HG02870 (cell line): ENCODE results near the gene CYP20A1.
A peak's percentile ranks its signal among the peaks of the same experiment; 100 is the strongest.
"Not testable (repeated sequence)": the region's sequence is repeated elsewhere in the genome, so short reads cannot be mapped to it uniquely, and the experiment has no call there.

ENCODE experiments used
- ATAC-seq: cut with Tn5 transposase; IDR thresholded peaks from one replicate; pipeline ENCODE4 v1.9.1; 2021; ENCODE audit warnings: mild to moderate bottlenecking, moderate library complexity; ENCODE audit not compliant: unreplicated experiment

The CYP20A1 gene

GRCh38 chr2:203280428-203281064 lies 41.7 kb downstream of the CYP20A1 start:
- no peak for ATAC-seq

GRCh38 chr2:203282101-203282500 lies 43.3 kb downstream of the CYP20A1 start:
- ATAC-seq, result no peak

GRCh38 chr2:203286532-203286931 lies 47.7 kb downstream of the CYP20A1 start:
- no peak for ATAC-seq

- no peak for ATAC-seq
These were observed 62.8 kb downstream of the CYP20A1 start for GRCh38 chr2:203301667-203302066.

- ATAC-seq, result not testable (repeated sequence)
These were observed 63.8 kb downstream of the CYP20A1 start for GRCh38 chr2:203302586-203302985.

GRCh38 chr2:203310688-203311436 lies 72.0 kb downstream of the CYP20A1 start:
- no peak for ATAC-seq

- ATAC-seq, result no peak
These were observed 87.5 kb downstream of the CYP20A1 start for GRCh38 chr2:203326356-203326755.

GRCh38 chr2:203327582-203327900 lies 88.7 kb downstream of the CYP20A1 start:
- no peak for ATAC-seq

GRCh38 chr2:203327901-203328759 lies 89.3 kb downstream of the CYP20A1 start, which contains the start of gene ABI2:
TSS of gene ABI2 (plus strand) at chr2:203328394. CDS start at chr2:203328515, 121 bp downstream.
- ATAC-seq, result peak; percentile 53

- ATAC-seq, result peak; percentile 61
These were observed 90.1 kb downstream of the CYP20A1 start for GRCh38 chr2:203328760-203329540.

GRCh38 chr2:203330434-203330833 lies 91.6 kb downstream of the CYP20A1 start:
- no peak for ATAC-seq

- ATAC-seq, result no peak
These were observed 99.5 kb downstream of the CYP20A1 start for GRCh38 chr2:203338322-203338721.

- no peak for ATAC-seq
These were observed 102.1 kb downstream of the CYP20A1 start for GRCh38 chr2:203340791-203341487.

- no peak for ATAC-seq
These were observed 103.0 kb downstream of the CYP20A1 start for GRCh38 chr2:203341741-203342310.

- ATAC-seq, result not testable (repeated sequence)
These were observed 103.6 kb downstream of the CYP20A1 start for GRCh38 chr2:203342374-203342773.

- ATAC-seq, result no peak
These were observed 105.8 kb downstream of the CYP20A1 start for GRCh38 chr2:203344667-203345066.

GRCh38 chr2:203346612-203347011 lies 107.8 kb downstream of the CYP20A1 start:
- no peak for ATAC-seq

- no peak for ATAC-seq
These were observed 108.6 kb downstream of the CYP20A1 start for GRCh38 chr2:203347375-203347774.

- ATAC-seq, result no peak
These were observed 113.9 kb downstream of the CYP20A1 start for GRCh38 chr2:203352604-203353255.
